Measurements from ENCODE around the gene PRKAG2.

GRCh38 chr7:151524331-151524730 lies 352.6 kb downstream of the PRKAG2 start:
- no peak for TF ChIP-seq EZH2 (IDR thresholded peaks at IDR 0.05; ENCODE audit: borderline replicate concordance, low read length)
- TF ChIP-seq, protein P1, sequence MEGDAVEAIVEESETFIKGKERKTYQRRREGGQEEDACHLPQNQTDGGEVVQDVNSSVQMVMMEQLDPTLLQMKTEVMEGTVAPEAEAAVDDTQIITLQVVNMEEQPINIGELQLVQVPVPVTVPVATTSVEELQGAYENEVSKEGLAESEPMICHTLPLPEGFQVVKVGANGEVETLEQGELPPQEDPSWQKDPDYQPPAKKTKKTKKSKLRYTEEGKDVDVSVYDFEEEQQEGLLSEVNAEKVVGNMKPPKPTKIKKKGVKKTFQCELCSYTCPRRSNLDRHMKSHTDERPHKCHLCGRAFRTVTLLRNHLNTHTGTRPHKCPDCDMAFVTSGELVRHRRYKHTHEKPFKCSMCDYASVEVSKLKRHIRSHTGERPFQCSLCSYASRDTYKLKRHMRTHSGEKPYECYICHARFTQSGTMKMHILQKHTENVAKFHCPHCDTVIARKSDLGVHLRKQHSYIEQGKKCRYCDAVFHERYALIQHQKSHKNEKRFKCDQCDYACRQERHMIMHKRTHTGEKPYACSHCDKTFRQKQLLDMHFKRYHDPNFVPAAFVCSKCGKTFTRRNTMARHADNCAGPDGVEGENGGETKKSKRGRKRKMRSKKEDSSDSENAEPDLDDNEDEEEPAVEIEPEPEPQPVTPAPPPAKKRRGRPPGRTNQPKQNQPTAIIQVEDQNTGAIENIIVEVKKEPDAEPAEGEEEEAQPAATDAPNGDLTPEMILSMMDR (conservative IDR thresholded peaks at IDR 0.05 in 1 of 2, IDR thresholded peaks at IDR 0.05 in 1 of 2; ENCODE audit: extremely low read depth in 1 of 2, insufficient read depth in 1 of 2, low read depth in 1 of 2, low read length in 2 of 2) = no peak

All from mammary epithelial cell (primary cell).